ENCODE results near the gene SATB1. TPM values are rescaled to one million over a fixed set of nuclear protein-coding genes. Genes with fewer than 3 reads are reported as not detected.

SATB1 gene
- total RNA-seq, 1 donor from 2014 or later, result 7.7 TPM

DNA sequence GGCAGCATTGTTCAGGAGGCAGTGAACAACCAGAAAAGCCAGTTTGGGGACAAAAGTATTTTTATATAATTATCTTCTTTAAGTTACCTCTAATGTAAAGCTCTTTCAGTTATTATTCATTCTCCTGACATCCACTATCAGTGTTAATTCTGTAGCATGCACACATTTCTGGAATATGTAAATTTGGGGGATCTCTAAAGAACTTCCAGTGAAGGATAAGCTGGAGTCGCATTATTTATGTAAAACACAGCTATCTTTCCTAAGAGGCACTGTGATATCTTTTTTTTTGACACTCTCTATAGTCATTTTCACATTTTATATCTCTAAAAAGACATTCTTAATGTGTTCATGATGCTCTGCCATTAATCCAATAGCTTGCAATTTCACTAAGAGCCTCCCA lies 26.7 kb downstream of the SATB1 start:
- Histone ChIP-seq H3K4me3 (no peak overlapping the region), H3K27ac (no peak overlapping the region), H3K36me3 (peaks cover 7 to 8% of the 10 kb centered on the region in 2 donors), H3K27me3 (no peaks in the 10 kb centered on the region), H3K9me3 (no peaks in the 10 kb centered on the region), H3K4me1 (no peaks in the 10 kb centered on the region)
- TF ChIP-seq, protein P1, sequence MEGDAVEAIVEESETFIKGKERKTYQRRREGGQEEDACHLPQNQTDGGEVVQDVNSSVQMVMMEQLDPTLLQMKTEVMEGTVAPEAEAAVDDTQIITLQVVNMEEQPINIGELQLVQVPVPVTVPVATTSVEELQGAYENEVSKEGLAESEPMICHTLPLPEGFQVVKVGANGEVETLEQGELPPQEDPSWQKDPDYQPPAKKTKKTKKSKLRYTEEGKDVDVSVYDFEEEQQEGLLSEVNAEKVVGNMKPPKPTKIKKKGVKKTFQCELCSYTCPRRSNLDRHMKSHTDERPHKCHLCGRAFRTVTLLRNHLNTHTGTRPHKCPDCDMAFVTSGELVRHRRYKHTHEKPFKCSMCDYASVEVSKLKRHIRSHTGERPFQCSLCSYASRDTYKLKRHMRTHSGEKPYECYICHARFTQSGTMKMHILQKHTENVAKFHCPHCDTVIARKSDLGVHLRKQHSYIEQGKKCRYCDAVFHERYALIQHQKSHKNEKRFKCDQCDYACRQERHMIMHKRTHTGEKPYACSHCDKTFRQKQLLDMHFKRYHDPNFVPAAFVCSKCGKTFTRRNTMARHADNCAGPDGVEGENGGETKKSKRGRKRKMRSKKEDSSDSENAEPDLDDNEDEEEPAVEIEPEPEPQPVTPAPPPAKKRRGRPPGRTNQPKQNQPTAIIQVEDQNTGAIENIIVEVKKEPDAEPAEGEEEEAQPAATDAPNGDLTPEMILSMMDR (IDR thresholded peaks at IDR 0.05), result no peak
- intact Hi-C loops (cut with DNase I), result no loop called here
- DNase-seq (ENCODE audit: low spot score in 2 of 2), result no peak

DNA sequence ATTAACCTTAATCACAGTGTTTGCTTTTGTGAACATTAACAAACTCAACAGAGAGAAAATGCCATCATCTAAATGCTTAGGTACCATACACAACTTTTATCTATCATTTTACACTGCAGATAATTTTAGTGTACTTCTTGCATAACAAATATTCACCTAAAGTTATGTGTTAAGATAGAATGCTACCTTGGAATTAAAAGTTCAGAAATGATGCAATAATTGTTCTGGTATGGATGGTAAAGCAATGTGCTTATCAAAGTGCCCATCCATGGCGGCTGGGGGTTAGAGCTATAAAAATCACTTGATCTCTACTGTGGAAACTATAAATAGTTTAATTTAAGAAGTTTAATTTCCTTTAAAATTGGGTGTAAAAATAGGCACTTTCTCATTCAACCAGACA lies 28.7 kb downstream of the SATB1 start:
- TF ChIP-seq, protein P1 (IDR thresholded peaks at IDR 0.05), result no peak
- intact Hi-C loops (cut with DNase I), result no loop called here
- no peaks in the 10 kb centered on the region for H3K27me3 ChIP-seq
- no peak overlapping the region for H3K4me3 ChIP-seq
- H3K27ac ChIP-seq, result no peak overlapping the region
- DNase-seq (ENCODE audit: low spot score in 2 of 2), result no peak
- H3K9me3 ChIP-seq, result no peaks in the 10 kb centered on the region
- peaks cover 7 to 8% of the 10 kb centered on the region in 2 donors for H3K36me3 ChIP-seq
- no peaks in the 10 kb centered on the region for H3K4me1 ChIP-seq

DNA sequence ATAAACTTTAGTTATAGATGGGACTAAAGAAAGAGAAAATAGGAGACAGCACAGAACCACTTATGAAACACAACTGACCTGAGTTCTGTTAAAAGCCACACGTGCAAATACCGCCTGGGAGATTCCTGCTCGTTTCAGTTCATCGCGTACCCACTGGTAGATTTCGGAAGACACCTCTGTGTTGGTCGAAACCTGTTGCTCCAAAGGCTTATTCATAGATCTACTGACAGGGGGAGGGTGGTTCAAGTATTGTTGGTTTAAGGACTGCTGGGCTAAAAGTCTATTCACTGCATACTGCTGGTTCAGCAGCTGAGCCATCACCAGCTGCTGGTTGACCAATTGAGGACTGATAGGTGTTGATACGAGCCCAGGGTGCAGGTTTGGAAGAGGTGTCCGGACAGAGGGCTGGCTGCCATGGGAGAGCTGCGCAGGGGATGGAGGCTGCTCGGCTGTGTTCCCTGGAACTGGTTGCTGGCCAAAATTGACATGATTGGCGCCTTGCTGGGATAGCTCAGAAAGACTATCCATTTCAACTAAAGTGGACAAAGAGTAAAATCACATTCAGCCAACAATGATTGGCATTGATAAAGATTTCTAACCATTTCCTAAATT lies 30.6 kb downstream of the SATB1 start:
- Histone ChIP-seq H3K9me3 (no peaks in the 10 kb centered on the region), H3K4me3 (no peak overlapping the region), H3K36me3 (peaks cover 7 to 8% of the 10 kb centered on the region in 2 donors), H3K27me3 (no peaks in the 10 kb centered on the region), H3K27ac (no peak overlapping the region), H3K4me1 (no peaks in the 10 kb centered on the region)
- no peak for DNase-seq (ENCODE audit: low spot score in 2 of 2)
- intact Hi-C loops (cut with DNase I), result no loop called here
- TF ChIP-seq, protein P1 (IDR thresholded peaks at IDR 0.05), result no peak

DNA sequence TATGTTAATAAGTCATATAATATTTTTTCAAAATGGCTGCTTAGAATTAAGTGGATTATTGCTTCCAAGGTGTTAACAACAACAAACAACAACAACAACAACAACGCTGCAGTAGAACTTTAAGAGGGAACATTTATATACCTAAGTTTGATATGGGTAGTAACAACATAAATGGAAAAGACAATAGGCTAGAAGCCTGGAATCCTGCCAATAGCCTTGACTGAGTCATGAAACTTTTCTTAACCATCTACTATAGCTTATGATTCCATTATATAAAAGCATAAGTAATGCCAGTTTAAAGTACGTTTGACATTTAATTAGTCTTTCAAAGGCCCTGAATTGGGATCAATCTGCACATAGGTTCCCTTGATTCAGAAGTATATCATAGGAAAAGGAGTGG lies 31.2 kb downstream of the SATB1 start:
- no peak for DNase-seq (ENCODE audit: low spot score in 2 of 2)
- Histone ChIP-seq H3K27ac (no peak overlapping the region), H3K4me1 (no peaks in the 10 kb centered on the region), H3K4me3 (no peak overlapping the region), H3K36me3 (peaks cover 7 to 8% of the 10 kb centered on the region in 2 donors), H3K27me3 (no peaks in the 10 kb centered on the region), H3K9me3 (no peaks in the 10 kb centered on the region)
- intact Hi-C loops (cut with DNase I), result no loop called here
- TF ChIP-seq, protein P1 (IDR thresholded peaks at IDR 0.05), result no peak

DNA sequence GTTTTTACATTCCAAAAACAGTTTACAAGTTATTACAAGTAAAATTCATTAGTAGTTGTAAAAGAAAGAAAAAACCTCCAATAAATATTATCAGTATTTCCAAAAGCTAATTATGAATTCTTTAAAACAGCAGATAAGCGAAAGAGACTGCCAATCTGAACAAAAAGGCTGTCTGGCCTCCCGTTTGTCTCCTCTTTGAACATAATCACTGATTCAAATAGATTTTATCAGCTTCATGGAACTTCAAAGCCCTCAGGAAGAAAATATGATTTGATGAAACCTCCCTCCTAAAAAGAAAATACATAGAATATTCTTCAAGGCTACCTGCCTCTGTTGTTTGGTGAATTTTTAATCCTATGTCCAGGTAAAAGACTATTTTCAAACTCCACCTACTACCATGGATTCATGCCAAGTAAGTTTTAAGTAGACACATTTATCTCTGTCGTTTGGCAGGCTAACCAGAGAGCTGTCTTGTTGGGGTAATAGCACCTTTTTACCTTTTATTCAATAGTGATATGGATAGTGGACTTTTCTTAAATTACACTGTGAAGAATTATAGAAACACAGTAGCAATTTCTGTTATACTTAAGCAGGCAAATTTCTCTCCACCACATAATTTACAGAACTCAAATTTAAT lies 35.0 kb downstream of the SATB1 start:
- TF ChIP-seq, protein P1 (IDR thresholded peaks at IDR 0.05), result no peak

More for the DNA sequence above, 35.0 kb downstream of the SATB1 start:
- Histone ChIP-seq H3K27ac (no peak overlapping the region), H3K4me3 (no peak overlapping the region), H3K36me3 (peaks cover 0 to 8% of the 10 kb centered on the region in 2 donors), H3K27me3 (no peaks in the 10 kb centered on the region), H3K4me1 (no peaks in the 10 kb centered on the region), H3K9me3 (no peaks in the 10 kb centered on the region)
- DNase-seq (ENCODE audit: low spot score in 2 of 2), result no peak
- intact Hi-C loops (cut with DNase I), result no loop called here

All from ascending aorta (tissue), 2 donors.